GM23248 (cell line): ENCODE measurements around the gene LBR.

Experiments used
- EZH2 ChIP-seq: fragments of 200-600 bp; sonication (generic); IDR thresholded peaks from 2 replicates; pipeline ENCODE4 v1.6.1; 2018; ENCODE audit warnings: antibody characterized with exemption, mild to moderate bottlenecking; ENCODE audit not compliant: insufficient read depth, poor library complexity, severe bottlenecking
- EZH2phosphoT487 ChIP-seq: fragments of 200-600 bp; sonication (generic); IDR thresholded peaks from 2 replicates; pipeline ENCODE4 v1.6.1; 2018; ENCODE audit warnings: antibody characterized with exemption, moderate library complexity, mild to moderate bottlenecking, low read depth; ENCODE audit not compliant: insufficient read depth

DNA sequence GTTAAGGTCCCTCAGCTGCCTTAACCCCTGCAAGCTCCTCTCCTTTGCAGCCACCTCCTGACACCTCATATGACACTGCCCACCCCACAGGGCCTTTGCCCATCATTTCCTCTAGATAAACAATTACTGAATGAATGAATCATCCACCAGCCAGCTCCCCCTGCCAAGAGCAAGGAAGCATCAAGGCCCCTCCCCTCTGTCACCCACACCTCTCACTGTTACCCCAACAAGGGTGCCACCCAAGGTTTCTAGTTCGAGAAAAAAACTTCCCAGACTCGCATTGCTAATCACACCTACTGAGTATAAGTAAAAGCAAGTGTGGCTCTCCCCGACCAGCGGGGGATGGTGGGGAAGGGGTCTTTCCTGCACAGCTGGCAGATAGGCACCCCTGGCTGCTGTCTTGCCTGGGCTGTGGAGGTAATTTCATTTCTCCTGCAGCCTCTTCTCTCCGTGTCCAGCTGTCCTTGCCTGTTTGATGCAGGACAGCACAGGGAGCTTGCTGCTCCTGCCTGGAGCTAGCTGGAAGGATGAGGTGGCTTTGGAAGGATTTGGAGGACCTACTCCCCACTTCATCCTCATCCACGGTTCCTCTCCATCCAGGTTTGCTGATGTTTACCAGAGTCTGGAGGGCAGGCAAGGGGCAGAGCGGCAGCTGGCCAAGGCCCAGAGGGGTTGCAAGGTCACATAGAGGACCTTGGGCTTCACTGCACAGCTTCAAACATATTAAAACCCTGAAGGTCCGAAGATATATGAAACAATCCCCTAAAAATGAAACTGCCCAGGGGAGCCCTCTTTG is 33.1 kb upstream of the LBR start:
- no peak for TF ChIP-seq EZH2
- TF ChIP-seq EZH2phosphoT487, result no peak
